IPS-18c (cell line): ENCODE measurements around the gene STMP1.
A peak's percentile ranks its signal among the peaks of the same experiment; 100 is the strongest.
"Not testable (repeated sequence)": the region's sequence is repeated elsewhere in the genome, so short reads cannot be mapped to it uniquely, and the experiment has no call there.

Experiments used
- H3K4me3 ChIP-seq: 2 replicates; pipeline ENCODE4 v1.7.0; 2013; ENCODE audit warnings: low read depth, mild to moderate bottlenecking, low read length, moderate library complexity; ENCODE audit not compliant: insufficient read depth
- H3K9me3 ChIP-seq: one replicate; pipeline ENCODE4 v1.6.1; 2013; ENCODE audit warnings: mild to moderate bottlenecking, low read length, moderate library complexity; ENCODE audit not compliant: control insufficient read depth, insufficient read depth

The STMP1 gene

GRCh38 chr7:135662373-135663114 lies at the start of gene STMP1:
STMP1 (plus strand) TSS chr7:135662514.
- H3K4me3 ChIP-seq: peak within 1 kb of the TSS; percentile 99
- no peaks in the 10 kb centered on the region for H3K9me3 ChIP-seq

GRCh38 chr7:135616136-135616535 lies 46.2 kb upstream of the STMP1 start:
- H3K4me3 ChIP-seq: no peak overlapping the region
- no peaks in the 10 kb centered on the region for H3K9me3 ChIP-seq

GRCh38 chr7:135617781-135618180 lies 44.5 kb upstream of the STMP1 start:
- no peak overlapping the region for H3K4me3 ChIP-seq
- H3K9me3 ChIP-seq: no peaks in the 10 kb centered on the region

GRCh38 chr7:135618510-135618909 lies 43.8 kb upstream of the STMP1 start:
- Histone ChIP-seq H3K9me3 (no peaks in the 10 kb centered on the region), H3K4me3 (no peak overlapping the region)

- Histone ChIP-seq H3K4me3 (no peak overlapping the region), H3K9me3 (no peaks in the 10 kb centered on the region)
Measured at GRCh38 chr7:135620447-135620846, 41.9 kb upstream of the STMP1 start.

GRCh38 chr7:135620980-135621850 lies 41.1 kb upstream of the STMP1 start:
- no peaks in the 10 kb centered on the region for H3K9me3 ChIP-seq
- H3K4me3 ChIP-seq: no peak overlapping the region

GRCh38 chr7:135634191-135634878 lies 28.0 kb upstream of the STMP1 start:
- no peak overlapping the region for H3K4me3 ChIP-seq
- no peaks in the 10 kb centered on the region for H3K9me3 ChIP-seq

- not testable (repeated sequence) for H3K4me3 ChIP-seq, H3K9me3 ChIP-seq
Measured at GRCh38 chr7:135639690-135640089, 22.6 kb upstream of the STMP1 start.

GRCh38 chr7:135644154-135644553 lies 18.2 kb upstream of the STMP1 start:
- H3K4me3 ChIP-seq: no peak overlapping the region

GRCh38 chr7:135644729-135645128 lies 17.6 kb upstream of the STMP1 start:
- H3K9me3 ChIP-seq: no peaks in the 10 kb centered on the region
- H3K4me3 ChIP-seq: no peak overlapping the region

More at GRCh38 chr7:135644154-135644553, 18.2 kb upstream of the STMP1 start:
- no peaks in the 10 kb centered on the region for H3K9me3 ChIP-seq

GRCh38 chr7:135645296-135645904 lies 16.9 kb upstream of the STMP1 start:
- no peak overlapping the region for H3K4me3 ChIP-seq
- H3K9me3 ChIP-seq: no peaks in the 10 kb centered on the region

GRCh38 chr7:135647755-135648154 lies 14.6 kb upstream of the STMP1 start:
- Histone ChIP-seq H3K9me3 (no peaks in the 10 kb centered on the region), H3K4me3 (no peak overlapping the region)

- Histone ChIP-seq H3K4me3 (no peak overlapping the region), H3K9me3 (no peaks in the 10 kb centered on the region)
Measured at GRCh38 chr7:135648235-135648634, 14.1 kb upstream of the STMP1 start.

- H3K4me3 ChIP-seq: no peak overlapping the region
- no peaks in the 10 kb centered on the region for H3K9me3 ChIP-seq
Measured at GRCh38 chr7:135650831-135651573, 11.3 kb upstream of the STMP1 start.

GRCh38 chr7:135653340-135654080 lies 8.8 kb upstream of the STMP1 start:
- Histone ChIP-seq H3K4me3 (no peak overlapping the region), H3K9me3 (no peaks in the 10 kb centered on the region)

- no peak overlapping the region for H3K4me3 ChIP-seq
- no peaks in the 10 kb centered on the region for H3K9me3 ChIP-seq
Measured at GRCh38 chr7:135658564-135658963, 3.8 kb upstream of the STMP1 start.
